ENCODE measurements around the gene UBE2E3. TPM values are rescaled to one million over a fixed set of nuclear protein-coding genes. Genes with fewer than 3 reads are reported as not detected.

Gene UBE2E3
- polyA plus RNA-seq (ENCODE audit: low read depth in 6 of 6), result 10 to 100 TPM; 40.9 to 82.5 (median 55.0) TPM

DNA sequence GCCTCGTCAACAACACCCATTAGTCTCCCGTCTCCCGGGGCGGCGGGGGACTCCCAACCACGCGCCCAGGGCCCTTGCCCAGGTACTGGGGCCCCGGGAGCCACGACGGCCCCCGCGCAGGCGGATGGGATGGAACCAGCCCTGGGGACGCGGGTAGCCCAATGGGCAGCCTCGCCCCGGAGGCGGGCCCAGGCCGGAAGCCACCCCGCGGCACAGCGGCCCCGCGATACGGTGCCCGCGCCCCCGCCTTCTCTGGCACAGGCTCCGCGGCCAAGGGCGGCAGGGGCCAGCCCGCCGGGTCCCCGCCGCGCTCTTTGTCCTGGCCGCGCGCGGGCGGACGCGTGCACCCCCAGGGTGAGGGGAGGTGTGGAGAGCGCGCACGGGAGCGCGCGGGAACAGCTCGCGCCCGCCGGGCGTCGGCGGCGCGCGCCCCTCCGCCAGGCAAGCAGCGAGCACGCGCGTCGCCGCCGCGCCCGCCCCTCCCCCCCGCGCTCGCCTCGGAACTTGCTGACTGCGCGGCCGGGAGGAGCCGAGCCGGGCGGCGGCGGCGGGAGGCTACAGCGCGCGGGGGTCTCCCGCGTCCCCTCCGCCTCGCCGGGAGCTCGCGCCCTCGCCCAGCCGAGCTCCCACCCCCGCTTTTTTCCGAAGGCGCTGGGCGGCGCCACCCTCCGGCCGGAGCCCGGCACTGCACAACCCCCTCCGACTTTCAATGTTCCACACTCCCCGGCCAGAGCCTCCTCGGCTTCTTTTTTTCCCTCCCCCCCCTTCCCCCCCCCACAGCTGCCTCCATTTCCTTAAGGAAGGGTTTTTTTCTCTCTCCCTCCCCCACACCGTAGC lies at the start of gene UBE2E3:
UBE2E3 (plus strand) TSS at position 500 of the 837 bp plus-strand sequence. CDS start 1,438 bp downstream, outside the sequence.
- Mint-ChIP-seq H3K27ac (peak within 1 kb of the TSS; percentile 90 to 97 (median 94)), H3K36me3 (no peaks in the 10 kb centered on the region), H3K4me3 (peak within 1 kb of the TSS; percentile 94 to 99 (median 98)), H3K9me3 (peaks cover 0 to 1% (median 0%) of the 10 kb centered on the region in 7 donors), H3K4me1 (peaks cover 22 to 29% (median 26%) of the 10 kb centered on the region in 3 donors), H3K27me3 (no peaks in the 10 kb centered on the region)
- ATAC-seq (ENCODE audit: low read depth in 2 of 2) (peak; percentile 69 to 75), DNase-seq (peak; percentile 81)

DNA sequence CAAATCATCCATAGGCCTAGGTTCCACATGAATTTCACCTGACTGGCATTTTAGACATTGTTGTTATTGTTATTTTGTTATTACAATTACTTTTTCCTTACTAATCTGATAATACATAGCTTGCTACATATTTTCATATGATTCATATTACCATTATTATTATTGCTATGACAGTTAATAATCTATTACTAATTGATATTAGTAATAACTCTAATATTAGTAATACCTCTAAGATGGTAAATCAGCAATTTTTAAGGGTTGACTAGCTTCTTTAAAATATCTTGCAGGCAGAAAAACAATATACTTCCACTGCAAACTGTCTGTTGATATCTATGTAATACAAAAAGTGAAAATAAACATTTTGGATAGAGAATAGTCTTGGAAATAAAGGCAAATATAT lies 48.6 kb upstream of the UBE2E3 start:
- Mint-ChIP-seq H3K27ac (peak overlapping the region in 1 of 6 donors; percentile 21), H3K4me1 (no peaks in the 10 kb centered on the region), H3K4me3 (no peak overlapping the region), H3K36me3 (no peaks in the 10 kb centered on the region), H3K9me3 (peaks cover 0 to 3% (median 0%) of the 10 kb centered on the region in 7 donors), H3K27me3 (peaks cover 0 to 11% (median 9%) of the 10 kb centered on the region in 3 donors)
- DNase-seq (no peak), ATAC-seq (ENCODE audit: low read depth in 2 of 2) (no peak)

DNA sequence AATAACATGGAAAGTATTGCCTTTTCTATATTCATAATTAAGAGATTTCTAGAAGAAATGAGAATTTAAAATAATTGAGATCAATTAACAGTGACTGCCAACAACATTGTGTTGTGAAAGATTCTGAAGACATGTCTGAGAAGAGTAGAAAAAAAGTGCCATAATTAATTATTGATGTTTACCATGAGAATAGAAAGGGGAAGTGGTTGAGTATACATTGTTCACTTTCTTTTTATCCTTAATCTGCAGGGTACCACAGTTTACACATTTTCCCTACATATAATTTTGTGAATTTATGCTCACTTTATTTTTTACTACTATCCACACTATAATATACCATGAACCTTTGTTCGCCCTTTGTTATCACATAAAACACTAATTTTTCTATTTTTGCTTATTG lies 47.1 kb upstream of the UBE2E3 start:
- Mint-ChIP-seq H3K9me3 (peaks cover 0 to 15% (median 0%) of the 10 kb centered on the region in 7 donors), H3K4me3 (no peak overlapping the region), H3K4me1 (peaks cover 0 to 13% (median 5%) of the 10 kb centered on the region in 3 donors), H3K27me3 (peaks cover 0 to 11% (median 9%) of the 10 kb centered on the region in 3 donors), H3K36me3 (no peaks in the 10 kb centered on the region), H3K27ac (no peak overlapping the region)
- ATAC-seq (ENCODE audit: low read depth in 2 of 2) (no peak), DNase-seq (no peak)

DNA sequence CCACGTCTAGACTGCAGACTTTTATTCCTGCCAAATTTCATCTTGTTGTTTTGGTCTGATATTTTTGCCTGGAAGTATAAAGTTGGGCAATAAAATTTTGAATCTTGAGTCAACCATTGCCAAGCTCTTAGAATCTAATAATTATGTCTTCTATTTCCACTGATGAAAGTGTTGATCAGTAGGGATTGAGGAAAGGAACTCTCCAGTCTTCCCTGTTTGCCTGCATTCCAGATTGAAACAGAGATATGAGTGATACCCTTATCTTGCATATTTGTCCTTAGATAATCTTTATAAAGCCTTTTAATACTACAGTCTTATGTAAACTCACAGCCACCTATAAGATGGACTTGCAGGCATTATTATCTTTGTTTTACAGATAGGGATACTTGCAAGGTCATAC lies 45.5 kb upstream of the UBE2E3 start:
- Mint-ChIP-seq H3K4me1 (peaks cover 0 to 13% (median 5%) of the 10 kb centered on the region in 3 donors), H3K4me3 (no peak overlapping the region), H3K27ac (no peak overlapping the region), H3K27me3 (peaks cover 0 to 13% (median 11%) of the 10 kb centered on the region in 3 donors), H3K36me3 (peaks cover 6 to 8% of the 10 kb centered on the region in 2 donors), H3K9me3 (peaks cover 0 to 18% (median 8%) of the 10 kb centered on the region in 7 donors)
- DNase-seq, result no peak
- ATAC-seq (ENCODE audit: low read depth in 2 of 2), result no peak

DNA sequence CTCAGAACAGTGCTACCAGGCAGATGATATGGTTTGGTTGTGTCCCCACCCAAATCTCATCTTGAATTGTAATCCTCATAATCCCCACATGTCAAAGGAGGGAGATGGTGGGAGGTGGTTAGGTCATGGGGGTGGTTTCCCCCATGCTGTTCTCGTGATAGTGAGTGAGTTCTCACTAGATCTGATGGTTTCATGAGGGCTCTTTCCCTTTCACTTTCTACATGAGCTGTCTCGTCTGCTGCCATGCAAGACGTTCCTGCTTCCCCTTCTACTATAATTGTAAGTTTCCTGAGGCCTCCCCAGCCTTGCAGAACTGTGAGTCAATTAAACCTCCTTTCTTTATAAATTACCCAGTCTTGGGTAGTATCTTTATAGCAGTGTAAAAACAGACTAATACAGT lies 42.9 kb upstream of the UBE2E3 start:
- peaks cover 8 to 11% of the 10 kb centered on the region in 2 donors for H3K36me3 Mint-ChIP-seq
- ATAC-seq (ENCODE audit: low read depth in 2 of 2) (peak; percentile 92 to 97), DNase-seq (peak; percentile 22)
- peaks cover 0 to 13% (median 5%) of the 10 kb centered on the region in 3 donors for H3K4me1 Mint-ChIP-seq
- H3K4me3 Mint-ChIP-seq, result peak overlapping the region in 2 of 8 donors; percentile 24 to 27
- peak overlapping the region in 1 of 6 donors; percentile 27 for H3K27ac Mint-ChIP-seq
- H3K9me3 Mint-ChIP-seq, result peaks cover 0 to 18% (median 8%) of the 10 kb centered on the region in 7 donors
- H3K27me3 Mint-ChIP-seq, result peaks cover 0 to 16% (median 11%) of the 10 kb centered on the region in 3 donors

DNA sequence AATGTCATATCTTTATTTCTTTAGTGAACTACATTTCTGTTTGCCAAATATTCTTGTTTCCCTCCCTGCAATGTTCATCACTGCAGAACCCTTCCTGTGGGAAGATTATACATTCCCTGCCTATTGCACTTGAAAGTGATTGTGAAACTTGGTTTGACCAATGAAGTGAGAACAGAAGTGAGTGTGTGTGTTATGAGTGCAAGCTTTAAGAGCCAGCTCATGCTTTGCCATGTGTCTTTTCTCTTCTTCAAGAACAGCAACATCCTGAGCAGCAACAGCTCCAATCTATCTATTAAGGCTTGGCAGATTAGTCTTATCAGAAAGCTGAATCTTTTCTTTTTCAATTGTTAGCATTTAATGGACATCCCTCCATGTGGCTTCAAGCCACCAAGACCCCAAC lies 42.0 kb upstream of the UBE2E3 start:
- Mint-ChIP-seq H3K4me3 (no peak overlapping the region), H3K27me3 (peaks cover 0 to 16% (median 11%) of the 10 kb centered on the region in 3 donors), H3K9me3 (peaks cover 0 to 18% (median 8%) of the 10 kb centered on the region in 7 donors), H3K27ac (no peak overlapping the region), H3K36me3 (peaks cover 8 to 11% of the 10 kb centered on the region in 2 donors), H3K4me1 (peaks cover 0 to 13% (median 5%) of the 10 kb centered on the region in 3 donors)
- no peak for DNase-seq
- ATAC-seq (ENCODE audit: low read depth in 2 of 2), result no peak

DNA sequence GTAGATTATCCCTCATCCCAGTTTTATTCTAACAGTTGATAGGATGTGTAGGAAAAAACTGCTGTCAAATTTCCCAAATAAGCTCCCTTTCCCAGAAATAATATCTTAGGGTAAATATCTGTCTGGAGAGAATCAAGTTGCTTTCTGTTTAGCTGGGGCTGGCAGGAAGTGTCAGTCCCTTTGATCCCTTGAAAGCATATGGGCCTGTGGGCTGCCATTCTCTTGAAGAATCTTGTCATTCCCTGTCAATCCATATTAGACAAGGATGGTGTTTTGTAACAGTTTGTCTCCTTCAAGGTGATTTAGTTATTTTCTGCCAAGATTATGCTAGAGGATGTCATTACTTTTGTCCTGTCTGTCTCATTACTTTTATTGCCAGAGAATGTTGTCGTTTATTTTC lies 37.1 kb upstream of the UBE2E3 start:
- Mint-ChIP-seq H3K4me3 (no peak overlapping the region), H3K4me1 (peaks cover 0 to under 1% (median 0%) of the 10 kb centered on the region in 3 donors), H3K27me3 (peaks cover 11 to 20% (median 12%) of the 10 kb centered on the region in 3 donors), H3K27ac (no peak overlapping the region), H3K36me3 (peaks cover 8 to 11% of the 10 kb centered on the region in 2 donors), H3K9me3 (peaks cover 0 to 9% (median 0%) of the 10 kb centered on the region in 7 donors)
- ATAC-seq (ENCODE audit: low read depth in 2 of 2), result no peak
- DNase-seq, result no peak

DNA sequence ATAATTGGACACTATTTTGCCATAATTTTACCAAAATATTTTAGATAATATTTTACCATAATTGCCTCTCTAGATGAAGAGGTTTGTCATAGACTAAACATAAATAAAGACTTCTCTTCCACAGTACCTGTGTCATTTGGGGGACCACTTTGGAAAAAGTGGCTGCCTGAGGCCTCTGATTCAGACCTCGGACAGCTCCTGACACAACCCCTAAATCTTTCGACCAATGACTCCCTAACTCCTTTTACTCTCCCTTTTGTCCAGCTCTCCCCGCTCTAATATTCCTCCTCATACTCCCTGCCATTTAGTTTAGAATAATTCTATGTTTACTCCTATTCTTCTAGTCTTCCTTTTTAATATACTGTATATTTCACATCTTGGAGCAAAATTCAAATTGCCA lies 36.0 kb upstream of the UBE2E3 start:
- peaks cover 0 to 7% (median 0%) of the 10 kb centered on the region in 7 donors for H3K9me3 Mint-ChIP-seq
- ATAC-seq (ENCODE audit: low read depth in 2 of 2) (no peak), DNase-seq (no peak)
- peaks cover 12 to 20% (median 13%) of the 10 kb centered on the region in 3 donors for H3K27me3 Mint-ChIP-seq
- H3K27ac Mint-ChIP-seq, result no peak overlapping the region
- peaks cover 7 to 8% of the 10 kb centered on the region in 2 donors for H3K36me3 Mint-ChIP-seq
- H3K4me3 Mint-ChIP-seq, result no peak overlapping the region
- H3K4me1 Mint-ChIP-seq, result no peaks in the 10 kb centered on the region

DNA sequence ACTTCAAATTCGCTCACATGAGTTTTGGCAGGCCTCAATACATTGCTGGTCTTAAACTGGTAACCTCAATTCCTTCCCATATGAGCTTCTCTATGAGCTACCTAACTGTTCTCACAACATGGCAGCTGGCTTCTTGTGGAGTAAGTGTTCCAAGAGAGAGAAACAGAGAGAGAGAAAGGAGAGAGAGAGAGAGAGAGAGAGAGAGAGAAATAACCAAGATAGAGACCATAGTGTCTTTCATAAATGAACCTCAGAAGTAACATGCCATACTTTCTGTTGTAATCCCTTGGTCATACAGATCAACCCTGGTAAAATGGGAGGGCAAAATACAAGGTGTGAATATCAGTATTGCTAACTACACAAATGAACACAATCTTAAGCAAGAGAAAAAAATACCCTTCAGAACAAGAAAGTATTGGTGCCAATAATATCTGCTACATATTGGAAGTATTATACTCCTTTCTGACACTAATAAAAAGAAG lies 33.2 kb upstream of the UBE2E3 start:
- H3K4me3 Mint-ChIP-seq, result no peak overlapping the region
- H3K27me3 Mint-ChIP-seq, result peaks cover 12 to 28% (median 27%) of the 10 kb centered on the region in 3 donors
- ATAC-seq (ENCODE audit: low read depth in 2 of 2) (no peak), DNase-seq (no peak)
- no peaks in the 10 kb centered on the region for H3K36me3 Mint-ChIP-seq
- no peaks in the 10 kb centered on the region for H3K9me3 Mint-ChIP-seq
- H3K4me1 Mint-ChIP-seq, result no peaks in the 10 kb centered on the region
- no peak overlapping the region for H3K27ac Mint-ChIP-seq

DNA sequence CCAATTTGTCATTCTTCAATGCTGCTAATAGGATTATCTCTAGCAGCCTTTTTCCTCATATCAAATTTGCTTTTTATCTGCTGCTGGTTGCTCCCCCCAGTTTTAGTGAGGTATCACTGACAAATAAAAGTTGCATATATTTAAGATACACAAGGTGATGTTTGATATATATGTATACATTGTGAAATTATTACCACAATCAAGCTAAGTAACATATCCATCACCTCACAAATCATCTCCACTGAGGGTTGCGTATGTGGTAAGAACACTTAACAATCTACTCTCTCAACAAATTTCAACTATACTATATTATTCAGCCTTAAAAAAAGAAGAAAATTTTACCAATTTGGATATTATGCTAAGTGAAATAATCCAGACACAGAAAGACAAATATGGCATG lies 30.5 kb upstream of the UBE2E3 start:
- no peak for DNase-seq
- Mint-ChIP-seq H3K4me3 (no peak overlapping the region), H3K27me3 (peaks cover 12 to 34% (median 32%) of the 10 kb centered on the region in 3 donors), H3K36me3 (no peaks in the 10 kb centered on the region), H3K9me3 (no peaks in the 10 kb centered on the region), H3K4me1 (no peaks in the 10 kb centered on the region), H3K27ac (peak overlapping the region in 1 of 6 donors; percentile 51)
- ATAC-seq (ENCODE audit: low read depth in 2 of 2), result no peak

DNA sequence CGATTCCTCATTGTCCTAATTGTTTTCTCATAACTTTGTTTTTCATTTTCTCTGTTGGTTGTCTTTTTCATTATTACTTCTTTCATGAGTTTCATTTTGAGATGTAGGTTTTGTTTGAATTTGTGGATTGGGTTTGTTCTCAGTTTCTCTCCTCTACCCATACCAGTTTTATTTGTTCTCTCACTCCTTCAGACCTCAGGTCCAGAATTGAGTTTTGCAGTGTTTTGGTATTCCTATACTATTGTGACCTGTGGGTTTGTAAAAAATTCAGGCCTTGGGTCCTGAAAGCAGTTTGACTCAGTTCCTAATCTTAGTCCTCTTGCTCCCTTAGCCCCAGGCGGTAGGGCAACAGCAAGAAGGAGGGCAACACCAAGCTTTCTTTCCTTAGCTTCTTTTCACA lies 28.3 kb upstream of the UBE2E3 start:
- Mint-ChIP-seq H3K4me3 (no peak overlapping the region), H3K27ac (no peak overlapping the region), H3K9me3 (no peaks in the 10 kb centered on the region), H3K4me1 (no peaks in the 10 kb centered on the region), H3K36me3 (no peaks in the 10 kb centered on the region), H3K27me3 (peaks cover 8 to 31% (median 28%) of the 10 kb centered on the region in 3 donors)
- DNase-seq (no peak), ATAC-seq (ENCODE audit: low read depth in 2 of 2) (no peak)

DNA sequence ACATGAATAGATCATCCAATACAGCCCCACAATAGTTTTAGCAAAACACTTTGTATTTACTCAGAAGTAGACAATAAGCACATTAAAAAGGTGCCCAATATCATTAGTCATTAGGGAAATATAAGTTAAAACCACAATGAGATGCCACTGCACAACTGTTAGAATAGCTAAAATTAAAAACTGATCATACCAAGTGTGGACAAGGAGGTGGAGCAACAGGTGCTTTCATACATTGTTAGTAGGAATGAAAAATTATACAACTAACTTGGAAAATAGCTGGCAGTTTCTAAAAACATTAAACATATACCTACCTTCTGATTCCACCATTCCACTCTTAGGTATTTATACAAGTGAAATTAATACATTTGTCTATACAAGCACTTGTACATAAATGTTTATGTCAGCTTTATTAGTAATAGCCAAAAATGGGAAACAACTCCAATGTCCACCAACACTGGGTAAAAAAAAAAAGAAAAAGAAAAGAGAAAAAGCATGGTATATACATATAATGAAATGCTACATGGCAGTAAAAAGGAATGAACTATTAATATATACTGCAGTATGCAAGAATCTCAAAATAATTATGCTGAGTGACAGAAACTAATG lies 27.6 kb upstream of the UBE2E3 start:
- no peak for ATAC-seq (ENCODE audit: low read depth in 2 of 2)
- H3K9me3 Mint-ChIP-seq, result no peaks in the 10 kb centered on the region
- DNase-seq, result no peak
- H3K36me3 Mint-ChIP-seq, result no peaks in the 10 kb centered on the region
- peaks cover 10 to 31% (median 24%) of the 10 kb centered on the region in 3 donors for H3K27me3 Mint-ChIP-seq
- H3K27ac Mint-ChIP-seq, result no peak overlapping the region
- no peak overlapping the region for H3K4me3 Mint-ChIP-seq
- no peaks in the 10 kb centered on the region for H3K4me1 Mint-ChIP-seq

DNA sequence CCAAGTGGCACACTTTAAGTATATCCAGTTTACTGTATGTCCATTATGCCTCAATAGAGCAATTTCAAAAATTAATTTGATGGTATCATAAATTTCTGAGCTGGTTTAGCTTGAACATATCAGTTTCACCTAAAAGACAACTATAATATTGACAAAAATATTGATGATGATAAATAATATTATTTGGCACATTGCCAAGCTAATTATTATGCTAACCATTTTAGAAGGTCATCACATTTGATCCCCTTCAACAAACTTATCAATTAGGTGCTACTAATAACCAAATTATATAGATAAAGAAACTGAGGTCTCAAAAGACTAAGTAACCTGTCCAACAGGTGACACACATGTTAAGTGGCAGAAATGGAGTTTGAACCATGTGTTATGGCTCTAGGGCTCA lies 26.9 kb upstream of the UBE2E3 start:
- Mint-ChIP-seq H3K9me3 (no peaks in the 10 kb centered on the region), H3K27ac (no peak overlapping the region), H3K27me3 (peaks cover 9 to 33% (median 19%) of the 10 kb centered on the region in 3 donors), H3K4me3 (no peak overlapping the region), H3K36me3 (no peaks in the 10 kb centered on the region), H3K4me1 (no peaks in the 10 kb centered on the region)
- ATAC-seq (ENCODE audit: low read depth in 2 of 2) (no peak), DNase-seq (no peak)

All from naive B cell (primary cell).